A549 (cell line): ENCODE results near the gene SNX11. TPM values are rescaled to one million over a fixed set of nuclear protein-coding genes. Genes with fewer than 3 reads are reported as not detected.

Experiments used
- ATAC-seq, 2 experiments: fragments of 200-7000 bp in 1 of 2; fragments of >200 bp in 1 of 2; cut with Nextera tagmentation in 1 of 2; cut with Tn5 transposase in 1 of 2; 3 replicates each; pipeline versions ENCODE4 v1.8.0 to v1.9.1; 2018 to 2020; ENCODE audit warnings: mild to moderate bottlenecking in 1 of 2, moderate library complexity in 1 of 2
- CTCF ChIA-PET: fragments of 300-600 bp; sonication (Branson Sonifier 250); formaldehyde crosslinking; extraction: SDS; loops from one replicate; lab custom pipeline; 2021; ENCODE audit warnings: antibody characterized with exemption, inconsistent platforms; lab: Yijun Ruan, JAX
- POLR2A ChIA-PET: fragments of 350-600 bp; formaldehyde crosslinking; extraction: SDS; loops from one replicate; lab custom pipeline; 2021; ENCODE audit warnings: antibody characterized with exemption, inconsistent platforms; lab: Yijun Ruan, JAX
- DNase-seq, 2 experiments: peaks; one replicate each; pipeline versions ENCODE4 v3.0.0 to v3.0.0-alpha.2; 2011 to 2016; ENCODE audit warnings: low read depth in 1 of 2, low spot score in 1 of 2
- FAIRE-seq: peaks from 2 replicates; lab custom pipeline; 2011; peaks lifted over from hg19 to GRCh38; lab: Jason Lieb, UNC
- H3K27ac ChIP-seq, 2 experiments: fragments of >200 bp; sonication (Bioruptor Twin); formaldehyde crosslinking; 3 replicates each; pipeline ENCODE4 v1.5.1; 2016 to 2017
- H3K4me1 ChIP-seq: fragments of >200 bp; sonication (Bioruptor Twin); formaldehyde crosslinking; 3 replicates; pipeline ENCODE4 v1.6.1; 2016
- H3K4me2 ChIP-seq: fragments of >200 bp; sonication (Bioruptor Twin); formaldehyde crosslinking; 3 replicates; pipeline ENCODE4 v1.6.1; 2016
- H3K4me3 ChIP-seq: fragments of >200 bp; sonication (Bioruptor Twin); formaldehyde crosslinking; 3 replicates; pipeline ENCODE4 v1.5.1; 2016
- H3K9me3 ChIP-seq: fragments of >200 bp; sonication (Bioruptor Twin); formaldehyde crosslinking; 3 replicates; pipeline ENCODE4 v1.6.1; 2016
- BHLHE40 ChIP-seq: IDR thresholded peaks from 2 replicates; pipeline ENCODE4 v1.6.1; 2012; ENCODE audit warnings: low read depth, low read length, inconsistent platforms
- CBX2 ChIP-seq: fragments of 200-600 bp; sonication (generic); IDR thresholded peaks from 2 replicates; pipeline ENCODE4 v1.6.1; 2016; ENCODE audit warnings: low read depth, mild to moderate bottlenecking, borderline replicate concordance
- CBX8 ChIP-seq: fragments of 200-600 bp; sonication (generic); IDR thresholded peaks from 2 replicates; pipeline ENCODE4 v1.6.1; 2016
- EHF ChIP-seq: fragments of 250-450 bp; sonication (Bioruptor Pico); IDR thresholded peaks from 2 replicates; pipeline ENCODE4 v1.5.0; 2020; ENCODE audit warnings: mild to moderate bottlenecking
- EP300 ChIP-seq, 2 experiments: fragments of >200 bp; sonication (Bioruptor Twin); formaldehyde crosslinking; IDR thresholded peaks; 2 replicates in 1 of 2; 3 replicates in 1 of 2; pipeline ENCODE4 v1.6.1; 2016 to 2017
- ESRRA ChIP-seq: fragments of 150-350 bp; IDR thresholded peaks from 2 replicates; pipeline ENCODE4 v1.6.1; 2014; ENCODE audit warnings: mild to moderate bottlenecking, low read length, borderline replicate concordance
- FOSB ChIP-seq: fragments of 250-450 bp; sonication (Bioruptor Pico); IDR thresholded peaks from 2 replicates; pipeline ENCODE4 v1.5.0; 2020; ENCODE audit warnings: mild to moderate bottlenecking, moderate library complexity
- HDAC2 ChIP-seq: fragments of 200-600 bp; sonication (generic); IDR thresholded peaks from 2 replicates; pipeline ENCODE4 v1.6.1; 2016
- HEYL ChIP-seq: fragments of 250-450 bp; sonication (Bioruptor Pico); IDR thresholded peaks from 2 replicates; pipeline ENCODE4 v1.8.0; 2021; ENCODE audit warnings: mild to moderate bottlenecking, moderate library complexity
- HOXB13 ChIP-seq: fragments of 250-450 bp; sonication (Bioruptor Pico); IDR thresholded peaks from 2 replicates; pipeline ENCODE4 v1.5.0; 2020; ENCODE audit warnings: low read depth, mild to moderate bottlenecking, moderate library complexity
- KDM1A ChIP-seq: fragments of 200-600 bp; sonication (generic); IDR thresholded peaks from 2 replicates; pipeline ENCODE4 v1.6.1; 2016; ENCODE audit warnings: low read depth, mild to moderate bottlenecking
- MAFK ChIP-seq: fragments of 450-650 bp; IDR thresholded peaks from 2 replicates; pipeline ENCODE4 v1.6.1; 2014; ENCODE audit not compliant: partially characterized antibody
- MAZ ChIP-seq: fragments of 150-350 bp; IDR thresholded peaks from 2 replicates; pipeline ENCODE4 v1.6.1; 2014; ENCODE audit warnings: antibody characterized with exemption, low read depth, low read length, borderline replicate concordance
- NFE2L2 ChIP-seq: fragments of 150-350 bp; conservative IDR thresholded peaks from 2 replicates; pipeline ENCODE4 v1.6.1; 2014; ENCODE audit warnings: low read length
- NPAS2 ChIP-seq: fragments of 250-450 bp; sonication (Bioruptor Pico); IDR thresholded peaks from 2 replicates; pipeline ENCODE4 v1.8.0; 2022; ENCODE audit warnings: mild to moderate bottlenecking, moderate library complexity, borderline replicate concordance
- POLR2A ChIP-seq: IDR thresholded peaks from 2 replicates; pipeline ENCODE4 v1.6.1; 2012; ENCODE audit warnings: mild to moderate bottlenecking, low read length
- SREBF2 ChIP-seq: fragments of 450-650 bp; IDR thresholded peaks from 2 replicates; pipeline ENCODE4 v1.6.1; 2014; ENCODE audit warnings: mild to moderate bottlenecking, moderate library complexity
- ZFP36 ChIP-seq: fragments of 450-650 bp; IDR thresholded peaks from 2 replicates; pipeline ENCODE4 v1.6.1; 2014; ENCODE audit warnings: borderline replicate concordance; ENCODE audit not compliant: partially characterized antibody
- ZNF302 ChIP-seq: fragments of 250-450 bp; sonication (Bioruptor Pico); IDR thresholded peaks from 2 replicates; pipeline ENCODE4 v1.9.0; 2021; ENCODE audit warnings: inconsistent platforms, mild to moderate bottlenecking, moderate library complexity
- ZSCAN20 ChIP-seq: fragments of 250-450 bp; sonication (Bioruptor Pico); IDR thresholded peaks from 2 replicates; pipeline ENCODE4 v1.8.0; 2022; ENCODE audit warnings: mild to moderate bottlenecking, moderate library complexity
- WGBS: methylation state at CpG from one replicate; pipeline ENCODE4 v1.1.6; 2017; ENCODE audit errors: missing lambda C conversion rate; 5-methylcytosine and 5-hydroxymethylcytosine counted together
- polyA plus RNA-seq, 4 experiments: library from polyadenylated mRNA; depleted of rRNA in 3 of 4; stranded (reverse); fragments of >200 nt; fragmentation: RNase III in 1 of 4; extraction: RNeasy Plus Mini Kit Qiagen cat#74134 plus additional on column Dnase treatment in 1 of 4; gene quantifications; 2 replicates in 3 of 4; 3 replicates in 1 of 4; pipeline ENCODE4 v1.2.3, GENCODE V29; 2011 to 2017
- TF ChIP-seq, protein P1 (sequence below): fragments of 200-600 bp; sonication (generic); IDR thresholded peaks from 2 replicates; pipeline ENCODE4 v1.6.1; 2016; ENCODE audit warnings: antibody characterized with exemption, mild to moderate bottlenecking, moderate library complexity
- TF ChIP-seq, protein P2 (sequence below): fragments of >200 bp; sonication (Bioruptor Twin); formaldehyde crosslinking; IDR thresholded peaks from 3 replicates; pipeline ENCODE4 v1.5.1; 2016
- TF ChIP-seq, protein P3 (sequence below): IDR thresholded peaks from 2 replicates; pipeline ENCODE4 v1.6.1; 2012
- TF ChIP-seq, protein P4 (sequence below): IDR thresholded peaks from 2 replicates; pipeline ENCODE4 v1.6.1; 2012; ENCODE audit warnings: low read depth, borderline replicate concordance
- TF ChIP-seq, protein P5 (sequence below): fragments of 150-350 bp; IDR thresholded peaks from 2 replicates; pipeline ENCODE4 v1.6.1; 2014; ENCODE audit warnings: low read depth, mild to moderate bottlenecking, low read length
- TF ChIP-seq, protein P6 (sequence below): fragments of >200 bp; sonication (Bioruptor Twin); formaldehyde crosslinking; IDR thresholded peaks from 3 replicates; pipeline ENCODE4 v1.6.1; 2016

Gene SNX11
- polyA plus RNA-seq, 2 of the 4 experiments (the other 2 are of a cell fraction), result 22.3 to 28.4 TPM

DNA sequence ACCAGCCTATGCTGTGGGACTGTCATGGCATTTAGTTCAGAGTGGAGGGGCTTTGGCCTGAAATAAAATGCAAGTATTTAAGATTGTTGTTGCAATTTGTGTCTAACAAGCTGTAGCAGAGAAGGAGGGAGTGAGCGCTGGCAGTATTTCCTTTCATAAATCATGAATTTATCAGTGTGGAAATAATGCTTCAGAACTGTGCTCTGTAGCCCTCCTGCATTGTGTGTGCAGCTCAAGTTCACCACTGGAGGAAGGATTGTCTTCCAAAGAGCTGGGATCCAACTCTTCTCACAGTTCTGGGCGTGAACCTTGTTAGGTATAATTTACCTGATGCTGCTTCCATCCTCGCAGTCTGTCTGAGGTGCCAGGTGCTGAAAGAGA is 15.1 kb downstream of the SNX11 start:
- Histone ChIP-seq H3K4me3 (no peak overlapping the region), H3K4me2 (no peak overlapping the region), H3K9me3 (no peaks in the 10 kb centered on the region), H3K4me1 (peaks cover 10% of the 10 kb centered on the region)
- FAIRE-seq (no peak), DNase-seq (no peak), ATAC-seq (no peak)
- CTCF ChIA-PET, result interaction anchor here (0.8 to 14.2 kb wide), 12 partner anchors 8 to 514 kb away, joined by 3 to 196 read pairs (median 10); no protein-coding TSS in a partner anchor
- 91% methylated on average over 3 of the region's 3 CpGs for WGBS
- TF ChIP-seq BHLHE40, result no peak
- no peak for TF ChIP-seq NFE2L2
- no peak for TF ChIP-seq HDAC2
- TF ChIP-seq EP300 (IDR thresholded peaks at IDR 0.05), result no peak
- TF ChIP-seq, protein P1, sequence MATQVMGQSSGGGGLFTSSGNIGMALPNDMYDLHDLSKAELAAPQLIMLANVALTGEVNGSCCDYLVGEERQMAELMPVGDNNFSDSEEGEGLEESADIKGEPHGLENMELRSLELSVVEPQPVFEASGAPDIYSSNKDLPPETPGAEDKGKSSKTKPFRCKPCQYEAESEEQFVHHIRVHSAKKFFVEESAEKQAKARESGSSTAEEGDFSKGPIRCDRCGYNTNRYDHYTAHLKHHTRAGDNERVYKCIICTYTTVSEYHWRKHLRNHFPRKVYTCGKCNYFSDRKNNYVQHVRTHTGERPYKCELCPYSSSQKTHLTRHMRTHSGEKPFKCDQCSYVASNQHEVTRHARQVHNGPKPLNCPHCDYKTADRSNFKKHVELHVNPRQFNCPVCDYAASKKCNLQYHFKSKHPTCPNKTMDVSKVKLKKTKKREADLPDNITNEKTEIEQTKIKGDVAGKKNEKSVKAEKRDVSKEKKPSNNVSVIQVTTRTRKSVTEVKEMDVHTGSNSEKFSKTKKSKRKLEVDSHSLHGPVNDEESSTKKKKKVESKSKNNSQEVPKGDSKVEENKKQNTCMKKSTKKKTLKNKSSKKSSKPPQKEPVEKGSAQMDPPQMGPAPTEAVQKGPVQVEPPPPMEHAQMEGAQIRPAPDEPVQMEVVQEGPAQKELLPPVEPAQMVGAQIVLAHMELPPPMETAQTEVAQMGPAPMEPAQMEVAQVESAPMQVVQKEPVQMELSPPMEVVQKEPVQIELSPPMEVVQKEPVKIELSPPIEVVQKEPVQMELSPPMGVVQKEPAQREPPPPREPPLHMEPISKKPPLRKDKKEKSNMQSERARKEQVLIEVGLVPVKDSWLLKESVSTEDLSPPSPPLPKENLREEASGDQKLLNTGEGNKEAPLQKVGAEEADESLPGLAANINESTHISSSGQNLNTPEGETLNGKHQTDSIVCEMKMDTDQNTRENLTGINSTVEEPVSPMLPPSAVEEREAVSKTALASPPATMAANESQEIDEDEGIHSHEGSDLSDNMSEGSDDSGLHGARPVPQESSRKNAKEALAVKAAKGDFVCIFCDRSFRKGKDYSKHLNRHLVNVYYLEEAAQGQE, result no peak
- TF ChIP-seq, protein P2, sequence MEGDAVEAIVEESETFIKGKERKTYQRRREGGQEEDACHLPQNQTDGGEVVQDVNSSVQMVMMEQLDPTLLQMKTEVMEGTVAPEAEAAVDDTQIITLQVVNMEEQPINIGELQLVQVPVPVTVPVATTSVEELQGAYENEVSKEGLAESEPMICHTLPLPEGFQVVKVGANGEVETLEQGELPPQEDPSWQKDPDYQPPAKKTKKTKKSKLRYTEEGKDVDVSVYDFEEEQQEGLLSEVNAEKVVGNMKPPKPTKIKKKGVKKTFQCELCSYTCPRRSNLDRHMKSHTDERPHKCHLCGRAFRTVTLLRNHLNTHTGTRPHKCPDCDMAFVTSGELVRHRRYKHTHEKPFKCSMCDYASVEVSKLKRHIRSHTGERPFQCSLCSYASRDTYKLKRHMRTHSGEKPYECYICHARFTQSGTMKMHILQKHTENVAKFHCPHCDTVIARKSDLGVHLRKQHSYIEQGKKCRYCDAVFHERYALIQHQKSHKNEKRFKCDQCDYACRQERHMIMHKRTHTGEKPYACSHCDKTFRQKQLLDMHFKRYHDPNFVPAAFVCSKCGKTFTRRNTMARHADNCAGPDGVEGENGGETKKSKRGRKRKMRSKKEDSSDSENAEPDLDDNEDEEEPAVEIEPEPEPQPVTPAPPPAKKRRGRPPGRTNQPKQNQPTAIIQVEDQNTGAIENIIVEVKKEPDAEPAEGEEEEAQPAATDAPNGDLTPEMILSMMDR, result no peak
- TF ChIP-seq, all 56 proteins: peak for 0
- POLR2A ChIA-PET, result no interaction called here
- H3K27ac ChIP-seq, result no peak overlapping the region

DNA sequence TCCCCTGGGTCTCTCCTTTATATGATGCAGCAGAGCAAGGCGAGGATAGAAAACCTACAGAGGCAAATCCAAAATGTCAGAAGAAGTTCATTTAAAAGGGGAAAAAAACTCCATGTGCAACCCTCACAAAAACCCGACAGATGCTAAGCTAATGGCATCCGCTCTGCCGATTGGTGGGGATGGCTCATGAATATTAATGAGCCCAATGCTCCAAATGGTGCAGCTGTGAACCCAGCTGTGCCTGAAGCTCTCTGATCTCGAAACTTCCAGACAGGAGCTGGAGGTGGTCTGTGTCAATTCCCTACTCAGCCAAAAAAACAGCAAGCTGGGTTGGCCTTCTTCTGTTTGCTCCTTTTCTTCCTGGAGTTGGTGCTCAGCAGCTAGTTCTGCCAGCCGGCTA is 15.5 kb downstream of the SNX11 start:
- H3K4me1 ChIP-seq, result peaks cover 12% of the 10 kb centered on the region
- no peak for DNase-seq
- no peak overlapping the region for H3K27ac ChIP-seq
- no peak overlapping the region for H3K4me3 ChIP-seq
- ChIA-PET CTCF (interaction anchor here (0.6 to 14.2 kb wide), 15 partner anchors 8 to 513 kb away, joined by 3 to 196 read pairs (median 5); no protein-coding TSS in a partner anchor), POLR2A (interaction anchor here (1.2 kb wide), 1 partner anchor 98 kb away, joined by 3 read pairs; no protein-coding TSS in a partner anchor)
- TF ChIP-seq KDM1A (no peak), EHF (CRISPR knock-in tag) (no peak), CBX2 (no peak), CBX8 (no peak)
- no peak overlapping the region for H3K4me2 ChIP-seq
- H3K9me3 ChIP-seq, result no peaks in the 10 kb centered on the region
- WGBS, result 87% methylated on average over 6 of the region's 6 CpGs
- no peak for ATAC-seq
- FAIRE-seq, result no peak

DNA sequence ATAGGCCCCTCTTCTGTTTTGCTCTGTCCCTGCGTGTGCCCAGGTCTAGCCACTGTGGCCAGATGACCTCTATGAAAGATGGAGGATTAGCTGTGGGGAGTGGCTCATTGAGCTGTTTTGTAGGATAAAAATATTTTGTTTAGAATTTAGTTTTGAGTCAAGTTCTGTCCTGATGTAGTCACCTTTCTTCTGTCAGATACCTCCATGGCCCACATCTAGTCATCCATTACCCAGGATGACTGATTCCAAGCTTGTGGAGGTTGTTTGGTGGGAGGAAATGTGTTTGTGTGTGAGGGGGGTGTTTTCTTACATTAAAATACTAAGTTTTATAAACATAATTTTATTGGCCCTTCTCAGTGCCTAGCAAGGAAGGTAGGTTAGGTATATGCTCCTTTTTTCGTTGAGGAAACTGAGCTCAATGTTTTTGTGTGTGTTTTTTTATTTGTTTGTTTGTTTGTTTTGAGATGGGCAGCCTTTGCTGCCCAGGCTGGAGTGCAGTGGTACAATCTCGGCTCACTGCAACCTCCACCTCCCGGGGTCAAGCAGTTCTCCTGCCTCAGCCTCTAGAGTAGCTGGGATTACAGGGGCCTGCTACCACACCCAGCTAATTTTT is 16.3 kb downstream of the SNX11 start:
- 96% methylated on average over 4 of the region's 4 CpGs for WGBS
- Histone ChIP-seq H3K4me3 (no peak overlapping the region), H3K4me1 (peaks cover 12% of the 10 kb centered on the region), H3K9me3 (no peaks in the 10 kb centered on the region), H3K27ac (no peak overlapping the region), H3K4me2 (no peak overlapping the region)
- ChIA-PET CTCF (interaction anchor here (0.6 to 14.2 kb wide), 18 partner anchors 9 to 1850 kb away, joined by 3 to 196 read pairs (median 5); no protein-coding TSS in a partner anchor), POLR2A (interaction anchor here (1.2 kb wide), 1 partner anchor 98 kb away, joined by 3 read pairs; no protein-coding TSS in a partner anchor)
- FAIRE-seq (no peak), ATAC-seq (no peak), DNase-seq (no peak)
- TF ChIP-seq ESRRA (no peak), MAFK (no peak), POLR2A (no peak), CBX8 (no peak), SREBF2 (no peak), ZNF302 (CRISPR knock-in tag) (no peak), MAZ (no peak), ZSCAN20 (no peak), NPAS2 (CRISPR knock-in tag) (no peak), BHLHE40 (no peak), HOXB13 (no peak), HEYL (CRISPR knock-in tag) (no peak), EHF (CRISPR knock-in tag) (no peak), ZFP36 (no peak), FOSB (CRISPR knock-in tag) (no peak)
- TF ChIP-seq, protein P3, sequence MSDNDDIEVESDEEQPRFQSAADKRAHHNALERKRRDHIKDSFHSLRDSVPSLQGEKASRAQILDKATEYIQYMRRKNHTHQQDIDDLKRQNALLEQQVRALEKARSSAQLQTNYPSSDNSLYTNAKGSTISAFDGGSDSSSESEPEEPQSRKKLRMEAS, result no peak
- TF ChIP-seq, protein P4, sequence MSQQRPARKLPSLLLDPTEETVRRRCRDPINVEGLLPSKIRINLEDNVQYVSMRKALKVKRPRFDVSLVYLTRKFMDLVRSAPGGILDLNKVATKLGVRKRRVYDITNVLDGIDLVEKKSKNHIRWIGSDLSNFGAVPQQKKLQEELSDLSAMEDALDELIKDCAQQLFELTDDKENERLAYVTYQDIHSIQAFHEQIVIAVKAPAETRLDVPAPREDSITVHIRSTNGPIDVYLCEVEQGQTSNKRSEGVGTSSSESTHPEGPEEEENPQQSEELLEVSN, result no peak
- TF ChIP-seq, protein P5, sequence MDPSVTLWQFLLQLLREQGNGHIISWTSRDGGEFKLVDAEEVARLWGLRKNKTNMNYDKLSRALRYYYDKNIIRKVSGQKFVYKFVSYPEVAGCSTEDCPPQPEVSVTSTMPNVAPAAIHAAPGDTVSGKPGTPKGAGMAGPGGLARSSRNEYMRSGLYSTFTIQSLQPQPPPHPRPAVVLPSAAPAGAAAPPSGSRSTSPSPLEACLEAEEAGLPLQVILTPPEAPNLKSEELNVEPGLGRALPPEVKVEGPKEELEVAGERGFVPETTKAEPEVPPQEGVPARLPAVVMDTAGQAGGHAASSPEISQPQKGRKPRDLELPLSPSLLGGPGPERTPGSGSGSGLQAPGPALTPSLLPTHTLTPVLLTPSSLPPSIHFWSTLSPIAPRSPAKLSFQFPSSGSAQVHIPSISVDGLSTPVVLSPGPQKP, result no peak
- TF ChIP-seq, protein P6, sequence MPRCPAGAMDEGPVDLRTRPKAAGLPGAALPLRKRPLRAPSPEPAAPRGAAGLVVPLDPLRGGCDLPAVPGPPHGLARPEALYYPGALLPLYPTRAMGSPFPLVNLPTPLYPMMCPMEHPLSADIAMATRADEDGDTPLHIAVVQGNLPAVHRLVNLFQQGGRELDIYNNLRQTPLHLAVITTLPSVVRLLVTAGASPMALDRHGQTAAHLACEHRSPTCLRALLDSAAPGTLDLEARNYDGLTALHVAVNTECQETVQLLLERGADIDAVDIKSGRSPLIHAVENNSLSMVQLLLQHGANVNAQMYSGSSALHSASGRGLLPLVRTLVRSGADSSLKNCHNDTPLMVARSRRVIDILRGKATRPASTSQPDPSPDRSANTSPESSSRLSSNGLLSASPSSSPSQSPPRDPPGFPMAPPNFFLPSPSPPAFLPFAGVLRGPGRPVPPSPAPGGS, result no peak
